T-helper 22 cell (primary cell): Measurements from ENCODE around the gene MRPS34.

Experiments used
- DNase-seq: peaks from one replicate; pipeline ENCODE4 v3.0.0-alpha.2; 2020; ENCODE audit warnings: low read depth

Gene MRPS34

GRCh38 chr16:1794221-1794871 lies 21.4 kb upstream of the MRPS34 start:
- no peak for DNase-seq

GRCh38 chr16:1793578-1794220 lies 20.8 kb upstream of the MRPS34 start, which contains the start of gene IGFALS:
TSS of gene IGFALS (minus strand) at chr16:1793705. CDS start at chr16:1793652, 53 bp downstream.
- DNase-seq, result no peak

GRCh38 chr16:1792836-1793577 lies 20.1 kb upstream of the MRPS34 start:
- no peak for DNase-seq

GRCh38 chr16:1791943-1792812 lies 19.2 kb upstream of the MRPS34 start:
- DNase-seq, result no peak

GRCh38 chr16:1791256-1791942 lies 18.5 kb upstream of the MRPS34 start:
- DNase-seq, result no peak

GRCh38 chr16:1790611-1791255 lies 17.8 kb upstream of the MRPS34 start:
- DNase-seq, result no peak

- no peak for DNase-seq
Measured at GRCh38 chr16:1790261-1790610, 17.3 kb upstream of the MRPS34 start.

GRCh38 chr16:1789643-1790045 lies 16.7 kb upstream of the MRPS34 start:
- DNase-seq, result no peak

- DNase-seq, result no peak
Measured at GRCh38 chr16:1788708-1789100, 15.8 kb upstream of the MRPS34 start.

- DNase-seq, result no peak
Measured at GRCh38 chr16:1788095-1788707, 15.3 kb upstream of the MRPS34 start.

GRCh38 chr16:1787322-1788094 lies 14.6 kb upstream of the MRPS34 start:
- DNase-seq, result no peak

GRCh38 chr16:1787056-1787321 lies 14.1 kb upstream of the MRPS34 start:
- DNase-seq, result no peak

GRCh38 chr16:1786242-1787055 lies 13.5 kb upstream of the MRPS34 start:
- no peak for DNase-seq

GRCh38 chr16:1785846-1786170 lies 12.9 kb upstream of the MRPS34 start:
- DNase-seq, result no peak

- no peak for DNase-seq
Measured at GRCh38 chr16:1784977-1785845, 12.3 kb upstream of the MRPS34 start.

- DNase-seq, result peak; percentile 99
Measured at GRCh38 chr16:1782408-1783264, 9.7 kb upstream of the MRPS34 start, which contains the start of the genes NUBP2 and SPSB3. TSS of gene NUBP2 (plus strand) at chr16:1782960. CDS start at chr16:1783021, 61 bp downstream. TSS of gene SPSB3 (minus strand) at chr16:1782571. CDS start at chr16:1781483, 1,088 bp downstream.

GRCh38 chr16:1781758-1782407 lies 8.9 kb upstream of the MRPS34 start:
- no peak for DNase-seq
